Ovary (tissue), 9 donors: Measurements from ENCODE around the gene BNC2. TPM values are rescaled to one million over a fixed set of nuclear protein-coding genes. Genes with fewer than 3 reads are reported as not detected.

Experiments
- DNase-seq, 5 donors: peaks; one replicate each; pipeline ENCODE4 v3.0.0-alpha.2; 2019 to 2020
- H3K27ac ChIP-seq, 2 donors: fragments of 200-600 bp; one replicate each; pipeline versions ENCODE4 v1.5.1 to v1.8.0; 2019 to 2022
- H3K27me3 ChIP-seq: fragments of 200-600 bp; one replicate; pipeline ENCODE4 v1.8.0; 2022
- H3K36me3 ChIP-seq: fragments of 200-600 bp; sonication (generic); one replicate; pipeline ENCODE4 v1.5.1; 2019
- H3K4me1 ChIP-seq: one replicate; pipeline ENCODE4 v1.8.1; 2013; ENCODE audit warnings: mild to moderate bottlenecking, moderate library complexity; ENCODE audit not compliant: insufficient read depth
- H3K4me3 ChIP-seq: fragments of 200-600 bp; sonication (generic); one replicate; pipeline ENCODE4 v1.5.1; 2017
- H3K9me3 ChIP-seq, 2 donors: fragments of 200-600 bp in 1 of 2; sonication (generic) in 1 of 2; one replicate each; pipeline versions ENCODE4 v1.5.1 to v1.8.1; 2013 to 2019; ENCODE audit warnings: mild to moderate bottlenecking in 1 of 2, moderate library complexity in 1 of 2
- EP300 ChIP-seq: sonication (generic); formaldehyde crosslinking; IDR thresholded peaks from one replicate; pipeline ENCODE4 v1.6.1; 2017; ENCODE audit warnings: antibody characterized with exemption
- POLR2A ChIP-seq: fragments of 450-650 bp; IDR thresholded peaks from one replicate; pipeline ENCODE4 v1.6.1; 2017; ENCODE audit warnings: antibody characterized with exemption, mild to moderate bottlenecking, moderate library complexity
- WGBS, 3 donors: extraction: QIAGEN DNeasy Blood & Tissue Kit in 1 of 3; methylation state at CpG; one replicate each; pipeline versions ENCODE4 v1.1.5 to v1.1.7; 2013 to 2017; 5-methylcytosine and 5-hydroxymethylcytosine counted together
- intact Hi-C, 4 donors: fragments of 100-400 bp; cut with DNase I; formaldehyde crosslinking; loops; one replicate each; pipeline versions ENCODE4 v1.11.0 to v1.15.1; 2022 to 2023
- polyA plus RNA-seq, 2 donors: library from polyadenylated mRNA; stranded (reverse); fragments of 200-250 nt in 1 of 2; fragments of 350-450 nt in 1 of 2; fragmentation: Illumina TruSeq in 1 of 2; extraction: RNeasy Lipid Tissue Mini Kit (QIAGEN cat#74804) in 1 of 2; gene quantifications; one replicate each; pipeline ENCODE4 v1.2.3, GENCODE V29; 2013 to 2014
- total RNA-seq, 7 donors: library from RNA; depleted of rRNA in 2 of 7; stranded (reverse); fragments of >200 nt in 2 of 7; fragmentation: NEBNext Ultra II Directional in 3 of 7; extraction: Animal tissue kit (Norgen Biotek cat#: 25700) in 3 of 7; gene quantifications; one replicate each; pipeline versions ENCODE4 v1.1.0 to v1.2.4, GENCODE V29; 2016 to 2023
- TF ChIP-seq, protein P1 (sequence below), 3 donors: fragments of 450-650 bp in 2 of 3; fragments of 200-600 bp in 1 of 3; IDR thresholded peaks; one replicate each; pipeline versions ENCODE4 v1.5.1 to v1.8.0; 2016 to 2022; ENCODE audit warnings: antibody characterized with exemption in 3 of 3, mild to moderate bottlenecking in 1 of 3
- donor health status: DM: no; HTN: no; CAD: no; lungs with moderate emphysema.
- donor health status: DM: no; HTN: no; CAD: no.
- donor health status: Bipolar disorder and iron deficiency.
- donor health status: DM: yes; HTN: yes; CAD: no.
- donor health status: DM: no; HTN: no; CAD: no.
- donor health status: DM: yes; HTN: yes; CAD: no.

Gene BNC2
- total and polyA plus RNA-seq, 9 donors, result 17.2 to 232 (median 197) TPM

GRCh38 chr9:16431666-16432392 lies 438.6 kb downstream of the BNC2 start:
- Histone ChIP-seq H3K27me3 (no peaks in the 10 kb centered on the region), H3K4me1 (no peaks in the 10 kb centered on the region), H3K27ac (no peak overlapping the region), H3K36me3 (no peaks in the 10 kb centered on the region), H3K4me3 (no peak overlapping the region), H3K9me3 (no peaks in the 10 kb centered on the region)
- DNase-seq, result no peak
- TF ChIP-seq, protein P1, sequence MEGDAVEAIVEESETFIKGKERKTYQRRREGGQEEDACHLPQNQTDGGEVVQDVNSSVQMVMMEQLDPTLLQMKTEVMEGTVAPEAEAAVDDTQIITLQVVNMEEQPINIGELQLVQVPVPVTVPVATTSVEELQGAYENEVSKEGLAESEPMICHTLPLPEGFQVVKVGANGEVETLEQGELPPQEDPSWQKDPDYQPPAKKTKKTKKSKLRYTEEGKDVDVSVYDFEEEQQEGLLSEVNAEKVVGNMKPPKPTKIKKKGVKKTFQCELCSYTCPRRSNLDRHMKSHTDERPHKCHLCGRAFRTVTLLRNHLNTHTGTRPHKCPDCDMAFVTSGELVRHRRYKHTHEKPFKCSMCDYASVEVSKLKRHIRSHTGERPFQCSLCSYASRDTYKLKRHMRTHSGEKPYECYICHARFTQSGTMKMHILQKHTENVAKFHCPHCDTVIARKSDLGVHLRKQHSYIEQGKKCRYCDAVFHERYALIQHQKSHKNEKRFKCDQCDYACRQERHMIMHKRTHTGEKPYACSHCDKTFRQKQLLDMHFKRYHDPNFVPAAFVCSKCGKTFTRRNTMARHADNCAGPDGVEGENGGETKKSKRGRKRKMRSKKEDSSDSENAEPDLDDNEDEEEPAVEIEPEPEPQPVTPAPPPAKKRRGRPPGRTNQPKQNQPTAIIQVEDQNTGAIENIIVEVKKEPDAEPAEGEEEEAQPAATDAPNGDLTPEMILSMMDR (IDR thresholded peaks at IDR 0.05), result no peak
- TF ChIP-seq POLR2A (no peak), EP300 (no peak)
- 90 to 96% (median 92%) methylated on average over 3 of the region's 3 CpGs for WGBS, 3 donors
- intact Hi-C loops, result no loop called here

GRCh38 chr9:16429671-16430070 lies 440.8 kb downstream of the BNC2 start:
- intact Hi-C loops, result no loop called here
- Histone ChIP-seq H3K27me3 (no peaks in the 10 kb centered on the region), H3K9me3 (no peaks in the 10 kb centered on the region), H3K4me3 (no peak overlapping the region), H3K36me3 (no peaks in the 10 kb centered on the region), H3K27ac (no peak overlapping the region), H3K4me1 (no peaks in the 10 kb centered on the region)
- no peak for DNase-seq
- WGBS, 3 donors, result 39 to 49% (median 48%) methylated on average over 5 of the region's 5 CpGs
- TF ChIP-seq POLR2A (no peak), EP300 (no peak)
- TF ChIP-seq, protein P1 (IDR thresholded peaks at IDR 0.05), result no peak

- H3K9me3 ChIP-seq, result no peaks in the 10 kb centered on the region
- no peaks in the 10 kb centered on the region for H3K36me3 ChIP-seq
- H3K27me3 ChIP-seq, result no peaks in the 10 kb centered on the region
- H3K27ac ChIP-seq, result no peak overlapping the region
- no peaks in the 10 kb centered on the region for H3K4me1 ChIP-seq
- DNase-seq, result no peak
- no peak overlapping the region for H3K4me3 ChIP-seq
- intact Hi-C loops, result no loop called here
- 89 to 97% (median 92%) methylated on average over 6 of the region's 6 CpGs for WGBS, 3 donors
- TF ChIP-seq POLR2A (no peak), EP300 (no peak)
- TF ChIP-seq, protein P1 (IDR thresholded peaks at IDR 0.05), result no peak
Observed at GRCh38 chr9:16427873-16428427, 442.5 kb downstream of the BNC2 start.

DNA sequence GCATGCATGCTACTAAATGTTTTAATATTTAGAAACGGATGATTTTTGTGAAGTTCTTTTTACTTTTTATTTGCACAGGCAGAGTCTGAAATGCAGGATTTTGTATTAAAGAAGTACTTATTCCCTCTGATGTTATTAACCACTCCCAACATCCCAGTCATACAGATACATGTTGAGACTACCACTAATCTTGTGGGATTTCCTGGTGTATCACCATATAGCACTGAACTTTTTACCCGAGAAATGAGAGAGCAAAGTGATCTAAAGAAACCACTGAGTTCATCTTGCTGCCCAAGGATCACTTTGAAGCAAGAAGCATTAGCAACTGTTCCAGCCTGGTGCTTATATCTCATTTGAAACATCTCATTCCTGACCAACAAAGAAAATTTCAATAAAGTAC lies 443.8 kb downstream of the BNC2 start:
- no peak overlapping the region for H3K27ac ChIP-seq
- H3K4me1 ChIP-seq, result no peaks in the 10 kb centered on the region
- intact Hi-C loops, result no loop called here
- DNase-seq, result no peak
- H3K9me3 ChIP-seq, result no peaks in the 10 kb centered on the region
- TF ChIP-seq, protein P1 (IDR thresholded peaks at IDR 0.05), result no peak
- TF ChIP-seq POLR2A, result no peak
- no peak for TF ChIP-seq EP300
- H3K27me3 ChIP-seq, result no peaks in the 10 kb centered on the region
- H3K4me3 ChIP-seq, result no peak overlapping the region
- no peaks in the 10 kb centered on the region for H3K36me3 ChIP-seq
- WGBS, 3 donors, result 62 to 87% (median 64%) methylated on average over 2 of the region's 2 CpGs
